ENCODE data around the gene PRPF31.

- TF ChIP-seq CTCF (IDR thresholded peaks at IDR 0.05) (no peak), EP300 (IDR thresholded peaks at IDR 0.05; ENCODE audit: low read depth) (no peak), POLR2AphosphoS5 (IDR thresholded peaks at IDR 0.05) (no peak), POLR2A (IDR thresholded peaks at IDR 0.05) (no peak)
Observed at GRCh38 chr19:54141356-54141755, 25.8 kb downstream of the PRPF31 start.
